OCI-LY7 (cell line): ENCODE data around the gene METAP1D.

Experiments used
- CTCF ChIP-seq: fragments of 200-600 bp; sonication (generic); conservative IDR thresholded peaks from 2 replicates; pipeline ENCODE4 v1.5.1; 2014; ENCODE audit warnings: mild to moderate bottlenecking, antibody characterized with exemption, low read length, moderate library complexity, mixed read lengths
- EZH2phosphoT487 ChIP-seq: fragments of 200-600 bp; sonication (generic); IDR thresholded peaks from 2 replicates; pipeline ENCODE4 v1.6.1; 2018; ENCODE audit warnings: low read depth, borderline replicate concordance, mild to moderate bottlenecking, mixed run types, antibody characterized with exemption, low read length, moderate library complexity, mixed read lengths

GRCh38 chr2:172012677-172013391 lies 13.1 kb downstream of the METAP1D start:
- no peak for TF ChIP-seq CTCF
- no peak for TF ChIP-seq EZH2phosphoT487
